GM23248 (cell line): ENCODE data around the gene B9D2. TPM values are rescaled to one million over a fixed set of nuclear protein-coding genes. Genes with fewer than 3 reads are reported as not detected.
A peak's percentile ranks its signal among the peaks of the same experiment; 100 is the strongest.

Source experiments
- DNase-seq: peaks from one replicate; pipeline ENCODE4 v3.0.0-alpha.2; 2015
- H2AFZ ChIP-seq: fragments of 200-600 bp; sonication (generic); 2 replicates; pipeline ENCODE4 v1.6.1; 2016; ENCODE audit warnings: antibody characterized with exemption
- H3F3A ChIP-seq: fragments of 200-600 bp; sonication (generic); 2 replicates; pipeline ENCODE4 v1.6.1; 2016; ENCODE audit warnings: mild to moderate bottlenecking, antibody characterized with exemption, mixed run types; ENCODE audit not compliant: insufficient read depth
- H3K27ac ChIP-seq: fragments of 200-600 bp; sonication (generic); 2 replicates; pipeline ENCODE4 v1.5.1; 2016; ENCODE audit warnings: mild to moderate bottlenecking
- H3K27me3 ChIP-seq: fragments of 200-600 bp; sonication (generic); replicated peaks from 2 replicates; pipeline ENCODE4 v1.6.1; 2016; ENCODE audit warnings: mild to moderate bottlenecking; ENCODE audit not compliant: insufficient read depth
- H3K36me3 ChIP-seq: fragments of 200-600 bp; sonication (generic); 2 replicates; pipeline ENCODE4 v1.6.1; 2016; ENCODE audit warnings: low read depth, mild to moderate bottlenecking
- H3K4me1 ChIP-seq: fragments of 200-600 bp; sonication (generic); 2 replicates; pipeline ENCODE4 v1.6.1; 2016; ENCODE audit warnings: mild to moderate bottlenecking; ENCODE audit not compliant: insufficient read depth
- H3K4me2 ChIP-seq: fragments of 200-600 bp; sonication (generic); one replicate; pipeline ENCODE4 v1.6.1; 2016; ENCODE audit warnings: mild to moderate bottlenecking; ENCODE audit not compliant: unreplicated experiment
- H3K4me3 ChIP-seq: fragments of 200-600 bp; sonication (generic); 2 replicates; pipeline ENCODE4 v1.5.1; 2016; ENCODE audit warnings: mild to moderate bottlenecking
- H3K79me2 ChIP-seq: fragments of 200-600 bp; sonication (generic); 2 replicates; pipeline ENCODE4 v1.6.1; 2016; ENCODE audit warnings: mild to moderate bottlenecking; ENCODE audit not compliant: insufficient read depth
- H3K9ac ChIP-seq: fragments of 200-600 bp; sonication (generic); 2 replicates; pipeline ENCODE4 v1.6.1; 2016; ENCODE audit warnings: mild to moderate bottlenecking
- H3K9me2 ChIP-seq: fragments of 200-600 bp; sonication (generic); 2 replicates; pipeline ENCODE4 v1.6.1; 2016; ENCODE audit warnings: mixed run types, mild to moderate bottlenecking, moderate library complexity; ENCODE audit not compliant: insufficient read depth
- H3K9me3 ChIP-seq: fragments of 200-600 bp; sonication (generic); one replicate; pipeline ENCODE4 v1.6.1; 2017; ENCODE audit warnings: low read depth
- H4K20me1 ChIP-seq: fragments of 200-600 bp; sonication (generic); 2 replicates; pipeline ENCODE4 v1.6.0; 2016; ENCODE audit not compliant: insufficient read depth
- EZH2 ChIP-seq: fragments of 200-600 bp; sonication (generic); IDR thresholded peaks from 2 replicates; pipeline ENCODE4 v1.6.1; 2018; ENCODE audit warnings: antibody characterized with exemption, mild to moderate bottlenecking; ENCODE audit not compliant: insufficient read depth, poor library complexity, severe bottlenecking
- EZH2phosphoT487 ChIP-seq: fragments of 200-600 bp; sonication (generic); IDR thresholded peaks from 2 replicates; pipeline ENCODE4 v1.6.1; 2018; ENCODE audit warnings: antibody characterized with exemption, moderate library complexity, mild to moderate bottlenecking, low read depth; ENCODE audit not compliant: insufficient read depth
- WGBS, 2 experiments: methylation state at CpG; one replicate each; pipeline ENCODE4 v1.1.6; 2015 to 2017; ENCODE audit warnings: low lambda C conversion rate in 2 of 2, low coverage in 1 of 2; ENCODE audit errors: missing lambda C conversion rate in 2 of 2; 5-methylcytosine and 5-hydroxymethylcytosine counted together
- in situ Hi-C: fragments of 300-500 bp; cut with MboI; formaldehyde crosslinking; loops from 2 replicates; pipeline ENCODE4 v1.15.0; 2020
- polyA plus RNA-seq: library from polyadenylated mRNA; unstranded; fragments of >200 nt; fragmentation: Nextera tagmentation; extraction: Ambion mirVana; gene quantifications from 2 replicates; pipeline ENCODE4 v1.2.1, GENCODE V29; 2016
- total RNA-seq: library from RNA; depleted of rRNA; stranded (reverse); fragments of >200 nt; shearing (Covaris generic); gene quantifications from 2 replicates; pipeline ENCODE4 v1.2.3, GENCODE V29; 2014

B9D2 gene
- total and polyA plus RNA-seq, 2 experiments from 2014 or later, result 9.6 to 13.2 TPM

GRCh38 chr19:41318696-41319499 is 45.1 kb downstream of the B9D2 start:
- TF ChIP-seq EZH2, result no peak
- no peak for TF ChIP-seq EZH2phosphoT487
- Histone ChIP-seq H4K20me1 (no peaks in the 10 kb centered on the region), H3K27me3 (no peaks in the 10 kb centered on the region), H3F3A (peaks cover 38% of the 10 kb centered on the region), H3K36me3 (peaks cover 17% of the 10 kb centered on the region), H3K9me2 (no peaks in the 10 kb centered on the region), H3K4me3 (no peak overlapping the region), H3K9ac (no peak overlapping the region), H3K4me1 (peaks cover 23% of the 10 kb centered on the region), H3K4me2 (no peak overlapping the region), H2AFZ (no peak overlapping the region), H3K9me3 (no peaks in the 10 kb centered on the region), H3K79me2 (peaks cover 40% of the 10 kb centered on the region), H3K27ac (no peak overlapping the region)
- in situ Hi-C loops, result no loop called here
- WGBS, 2 experiments, result 76 to 81% methylated on average over 19 of the region's 19 CpGs
- DNase-seq, result no peak

- no peak overlapping the region for H2AFZ ChIP-seq
- peaks cover 31% of the 10 kb centered on the region for H3F3A ChIP-seq
- no peaks in the 10 kb centered on the region for H3K27me3 ChIP-seq
- peaks cover 5% of the 10 kb centered on the region; the same call in 1 of the 2 replicates for H3K4me1 ChIP-seq
- no peaks in the 10 kb centered on the region for H4K20me1 ChIP-seq
- in situ Hi-C loops, result no loop called here
- no peak for TF ChIP-seq EZH2phosphoT487
- no peak for TF ChIP-seq EZH2
- no peaks in the 10 kb centered on the region for H3K9me2 ChIP-seq
- DNase-seq, result no peak
- H3K4me3 ChIP-seq, result no peak overlapping the region
- no peak overlapping the region for H3K9ac ChIP-seq
- H3K36me3 ChIP-seq, result peaks cover 14% of the 10 kb centered on the region
- peaks cover 65% of the 10 kb centered on the region for H3K79me2 ChIP-seq
- H3K27ac ChIP-seq, result no peak overlapping the region
- 93 to 96% methylated on average over 24 of the region's 24 CpGs for WGBS, 2 experiments
- no peak overlapping the region for H3K4me2 ChIP-seq
- no peaks in the 10 kb centered on the region for H3K9me3 ChIP-seq
Measured at GRCh38 chr19:41316306-41316920, 47.5 kb downstream of the B9D2 start.

GRCh38 chr19:41311613-41312012 is 52.3 kb downstream of the B9D2 start:
- H3K9me3 ChIP-seq, result no peaks in the 10 kb centered on the region
- H3K4me3 ChIP-seq, result peak overlapping the region; percentile 90; the same call in 1 of the 2 replicates
- no peaks in the 10 kb centered on the region for H3K27me3 ChIP-seq
- H3K4me1 ChIP-seq, result peaks cover 21% of the 10 kb centered on the region
- H3K27ac ChIP-seq, result peak overlapping the region; percentile 95
- H4K20me1 ChIP-seq, result no peaks in the 10 kb centered on the region
- H3K9ac ChIP-seq, result peak overlapping the region; percentile 94
- no peaks in the 10 kb centered on the region for H3K9me2 ChIP-seq
- peaks cover 60% of the 10 kb centered on the region for H3K79me2 ChIP-seq
- in situ Hi-C loops, result no loop called here
- H3K36me3 ChIP-seq, result peaks cover 9% of the 10 kb centered on the region
- DNase-seq, result no peak
- no peak overlapping the region for H2AFZ ChIP-seq
- peak overlapping the region; percentile 99 for H3K4me2 ChIP-seq
- 83 to 87% methylated on average over 8 of the region's 8 CpGs for WGBS, 2 experiments
- TF ChIP-seq EZH2 (no peak), EZH2phosphoT487 (no peak)
- H3F3A ChIP-seq, result peaks cover 60% of the 10 kb centered on the region

- Histone ChIP-seq H3K9me3 (no peaks in the 10 kb centered on the region), H3K9ac (peak overlapping the region; percentile 94)
Measured at GRCh38 chr19:41311072-41311471, 52.9 kb downstream of the B9D2 start.

More at GRCh38 chr19:41311072-41311471, 52.9 kb downstream of the B9D2 start:
- H3F3A ChIP-seq, result peaks cover 62% of the 10 kb centered on the region
- WGBS, 2 experiments, result 52 to 53% methylated on average over 5 of the region's 5 CpGs
- peaks cover 21% of the 10 kb centered on the region for H3K4me1 ChIP-seq
- H4K20me1 ChIP-seq, result no peaks in the 10 kb centered on the region
- peak overlapping the region; percentile 95 for H3K27ac ChIP-seq
- H3K36me3 ChIP-seq, result peaks cover 11% of the 10 kb centered on the region
- DNase-seq, result peak; percentile 46
- no peaks in the 10 kb centered on the region for H3K27me3 ChIP-seq
- TF ChIP-seq EZH2phosphoT487, result no peak
- no peak for TF ChIP-seq EZH2
- H2AFZ ChIP-seq, result no peak overlapping the region
- H3K4me3 ChIP-seq, result peak overlapping the region; percentile 90
- peaks cover 55% of the 10 kb centered on the region for H3K79me2 ChIP-seq
- in situ Hi-C loops, result no loop called here
- no peaks in the 10 kb centered on the region for H3K9me2 ChIP-seq
- peak overlapping the region; percentile 99 for H3K4me2 ChIP-seq
